Measurements from ENCODE around the gene AMIGO2.

- TF ChIP-seq CTCF (IDR thresholded peaks at IDR 0.05) (no peak), POLR2A (IDR thresholded peaks at IDR 0.05) (no peak)
Observed at GRCh38 chr12:47095446-47096236, 15.9 kb upstream of the AMIGO2 start.

Measured in stomach (tissue), 4 donors.